Kidney (tissue), 22 donors: ENCODE data around the gene DPH2. TPM values are rescaled to one million over a fixed set of nuclear protein-coding genes. Genes with fewer than 3 reads are reported as not detected.

Experiments used
- DNase-seq, 5 donors: peaks; one replicate each; pipeline ENCODE4 v3.0.0-alpha.2; 2013 to 2020
- FAIRE-seq: peaks from 2 replicates; lab custom pipeline; 2012; peaks lifted over from hg19 to GRCh38; lab: Jason Lieb, UNC
- H3K27ac ChIP-seq, 2 donors: one replicate each; pipeline ENCODE4 v1.7.0; 2013; ENCODE audit warnings: low read depth in 2 of 2, low read length in 2 of 2, inconsistent platforms in 1 of 2
- H3K27me3 ChIP-seq: one replicate; pipeline ENCODE4 v1.7.1; 2013; ENCODE audit warnings: low read length, inconsistent platforms; ENCODE audit not compliant: control insufficient read depth, insufficient read depth
- H3K36me3 ChIP-seq, 3 donors: one replicate each; pipeline versions ENCODE4 v1.7.0 to v1.7.1; 2013; ENCODE audit warnings: low read length in 3 of 3, control low read depth in 1 of 3, inconsistent platforms in 1 of 3; ENCODE audit not compliant: insufficient read depth in 3 of 3, control insufficient read depth in 2 of 3
- H3K4me1 ChIP-seq, 3 donors: one replicate each; pipeline versions ENCODE4 v1.7.0 to v1.7.1; 2013; ENCODE audit warnings: low read length in 3 of 3, inconsistent platforms in 1 of 3, low read depth in 1 of 3; ENCODE audit not compliant: control insufficient read depth in 2 of 3, insufficient read depth in 2 of 3
- H3K4me3 ChIP-seq, 3 donors: one replicate each; pipeline versions ENCODE4 v1.7.0 to v1.8.1; 2013; ENCODE audit warnings: low read length in 3 of 3, control low read depth in 1 of 3, inconsistent platforms in 1 of 3
- H3K9ac ChIP-seq, 3 donors: one replicate each; pipeline versions ENCODE4 v1.7.0 to v1.7.1; 2013; ENCODE audit warnings: low read length in 3 of 3, control low read depth in 1 of 3, inconsistent platforms in 1 of 3
- H3K9me3 ChIP-seq, 3 donors: one replicate each; pipeline versions ENCODE4 v1.7.0 to v1.7.1; 2013; ENCODE audit warnings: low read length in 3 of 3, control low read depth in 1 of 3, inconsistent platforms in 1 of 3; ENCODE audit not compliant: control insufficient read depth in 2 of 3, insufficient read depth in 1 of 3
- CTCF ChIP-seq: IDR thresholded peaks from 3 replicates; pipeline ENCODE4 v1.5.1; 2012; ENCODE audit warnings: mild to moderate bottlenecking, moderate library complexity, borderline replicate concordance; ENCODE audit not compliant: insufficient read depth; ENCODE audit errors: extremely low read depth
- intact Hi-C: fragments of 100-400 bp; cut with DNase I; formaldehyde crosslinking; loops from one replicate; pipeline ENCODE4 v1.11.1; 2022
- long read RNA-seq, 10 donors: library from polyadenylated mRNA in 1 of 10; unstranded in 1 of 10; transcript quantifications; one replicate each; pipeline ENCODE4 v2.0.0 and lab custom pipeline, GENCODE V29; 2021 to 2026
- polyA plus RNA-seq: library from polyadenylated mRNA; stranded (reverse); fragments of 350-450 nt; fragmentation: Illumina TruSeq; extraction: RNeasy Lipid Tissue Mini Kit (QIAGEN cat#74804); gene quantifications from one replicate; pipeline ENCODE4 v1.2.3, GENCODE V29; 2014; ENCODE audit warnings: low read depth, low replicate concordance; ENCODE audit not compliant: insufficient read depth
- total RNA-seq: library from RNA; stranded (reverse); fragmentation: NEBNext Ultra II Directional; extraction: Animal tissue kit (Norgen Biotek cat#: 25700); gene quantifications from one replicate; pipeline ENCODE4 v1.2.1, GENCODE V29; 2021
- donor health status: control.
- donor health status: control.
- donor health status: control.
- donor health status: control.
- donor health status: control.
- donor health status: DM: yes; HTN: yes; CAD: no.
- donor health status: Normal renal cell carcinoma (clear cell type).

Gene DPH2
- 24.0 TPM for total RNA-seq
- 15.9 TPM for polyA plus RNA-seq
- long read RNA-seq, donor 1, partial matches to known transcripts = 0 of 3 reads
- long read RNA-seq, donor 1, other reads (novel, unspliced or antisense) = 0 of 3 reads
- long read RNA-seq, donor 2, partial matches to known transcripts = 0 of 4 reads
- long read RNA-seq, donor 2, other reads (novel, unspliced or antisense) = 0 of 4 reads
- long read RNA-seq, donor 3, partial matches to known transcripts = 0 of 5 reads
- long read RNA-seq, donor 3, other reads (novel, unspliced or antisense) = 0 of 5 reads
- long read RNA-seq, donor 4, partial matches to known transcripts = 0 of 4 reads
- long read RNA-seq, donor 4, other reads (novel, unspliced or antisense) = 0 of 4 reads
- long read RNA-seq, donor 5 = 0 reads
- long read RNA-seq, donor 6 = 0 reads
- long read RNA-seq, donor 7, transcript DPH2-201 (6 exons, 2,472 nt) = major isoform, 10 of 17 reads
- long read RNA-seq, donor 7, partial matches to known transcripts = 4 of 17 reads
- long read RNA-seq, donor 7, other reads (novel, unspliced or antisense) = 3 of 17 reads
- long read RNA-seq, donor 8, partial matches to known transcripts = 7 of 11 reads
- long read RNA-seq, donor 8, other reads (novel, unspliced or antisense) = 0 of 11 reads
- long read RNA-seq, donor 9 = 0 reads
- long read RNA-seq, donor 10, partial matches to known transcripts = 0 of 1 reads
- long read RNA-seq, donor 10, other reads (novel, unspliced or antisense) = 0 of 1 reads

- peak; percentile 81 for FAIRE-seq
- no peak within 1 kb of the TSS for H3K27ac ChIP-seq
- H3K36me3 ChIP-seq = peaks cover 0 to 17% (median 7%) of the 10 kb centered on the region in 3 donors
- peak within 1 kb of the TSS; percentile 83 to 95 (median 92) for H3K4me3 ChIP-seq
- peaks cover 0 to 20% (median 8%) of the 10 kb centered on the region in 3 donors for H3K4me1 ChIP-seq
- no peaks in the 10 kb centered on the region for H3K27me3 ChIP-seq
- no peaks in the 10 kb centered on the region for H3K9me3 ChIP-seq
- intact Hi-C loops = no loop called here
- peak within 1 kb of the TSS; percentile 48 to 77 (median 67) for H3K9ac ChIP-seq
- DNase-seq = peak; percentile 97 to 99 (median 98)
- TF ChIP-seq CTCF = no peak
Measured at GRCh38 chr1:43969746-43970466, at the start of gene DPH2. DPH2 (plus strand) TSS chr1:43970010; CDS start chr1:43970176, 166 bp downstream.

- intact Hi-C loops = no loop called here
- H3K4me3 ChIP-seq = no peak overlapping the region
- no peaks in the 10 kb centered on the region for H3K4me1 ChIP-seq
- H3K27ac ChIP-seq = no peak overlapping the region
- no peak for TF ChIP-seq CTCF
- H3K27me3 ChIP-seq = no peaks in the 10 kb centered on the region
- DNase-seq (no peak), FAIRE-seq (no peak)
- no peak overlapping the region for H3K9ac ChIP-seq
- H3K36me3 ChIP-seq = peaks cover 0 to 4% (median 0%) of the 10 kb centered on the region in 3 donors
- no peaks in the 10 kb centered on the region for H3K9me3 ChIP-seq
Measured at GRCh38 chr1:43921022-43921421, 48.8 kb upstream of the DPH2 start.

- no peaks in the 10 kb centered on the region for H3K9me3 ChIP-seq
- H3K36me3 ChIP-seq = peaks cover 0 to 4% (median 0%) of the 10 kb centered on the region in 3 donors
- no peak overlapping the region for H3K4me3 ChIP-seq
- H3K4me1 ChIP-seq = no peaks in the 10 kb centered on the region
- no peak for TF ChIP-seq CTCF
- intact Hi-C loops = no loop called here
- no peak overlapping the region for H3K9ac ChIP-seq
- no peaks in the 10 kb centered on the region for H3K27me3 ChIP-seq
- no peak for FAIRE-seq
- H3K27ac ChIP-seq = no peak overlapping the region
- DNase-seq = no peak
Measured at GRCh38 chr1:43924516-43924915, 45.3 kb upstream of the DPH2 start.
